GM21526 (cell line): ENCODE measurements around the gene TMEM114.

Experiments
- ATAC-seq: cut with Tn5 transposase; IDR thresholded peaks from one replicate; pipeline ENCODE4 v1.9.1; 2021; ENCODE audit warnings: moderate library complexity; ENCODE audit not compliant: unreplicated experiment, low FRiP score

TMEM114 gene

DNA sequence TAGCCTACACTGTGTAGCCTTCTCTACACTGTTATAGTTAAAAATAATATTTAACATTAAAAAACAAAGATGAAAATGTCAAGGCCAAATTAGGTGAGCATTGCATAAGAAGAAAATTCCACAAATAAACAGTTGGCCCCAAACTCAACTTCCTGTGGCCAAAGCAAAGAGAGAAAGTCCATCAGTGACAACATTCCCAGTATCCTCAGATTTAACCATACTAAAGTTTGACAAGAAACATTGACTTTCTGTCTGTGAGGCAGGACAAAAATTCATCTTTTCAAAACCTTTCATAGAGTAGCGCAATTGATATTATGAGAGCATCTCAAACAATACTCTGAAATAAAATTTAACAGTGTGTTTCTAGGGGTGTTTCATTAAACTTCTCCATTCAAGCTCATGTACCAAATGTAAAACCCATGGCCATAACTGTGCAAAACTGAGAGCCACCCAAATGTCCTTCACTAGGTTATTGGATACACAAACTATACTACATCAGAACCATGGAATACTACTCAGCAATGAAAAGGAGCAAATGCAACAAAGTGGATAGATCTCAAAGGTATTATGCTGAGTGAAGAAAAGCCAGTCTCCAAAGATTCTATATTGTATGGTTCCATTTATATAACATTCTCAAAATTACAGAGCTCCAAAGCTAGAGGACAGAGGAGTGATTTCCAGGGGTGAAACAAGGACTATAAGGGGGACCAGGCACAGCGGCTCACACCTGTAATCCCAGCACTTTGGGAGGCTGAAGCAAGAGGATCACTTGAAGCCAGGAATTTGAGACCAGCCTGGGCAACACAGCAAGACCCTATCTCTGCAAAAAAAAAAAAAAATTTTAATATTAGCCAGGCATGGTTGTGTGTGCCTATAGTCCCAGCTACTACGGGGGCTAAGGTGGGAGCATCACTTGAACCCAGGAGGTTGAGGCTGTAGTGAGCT is 38.7 kb downstream of the TMEM114 start:
- ATAC-seq = no peak

DNA sequence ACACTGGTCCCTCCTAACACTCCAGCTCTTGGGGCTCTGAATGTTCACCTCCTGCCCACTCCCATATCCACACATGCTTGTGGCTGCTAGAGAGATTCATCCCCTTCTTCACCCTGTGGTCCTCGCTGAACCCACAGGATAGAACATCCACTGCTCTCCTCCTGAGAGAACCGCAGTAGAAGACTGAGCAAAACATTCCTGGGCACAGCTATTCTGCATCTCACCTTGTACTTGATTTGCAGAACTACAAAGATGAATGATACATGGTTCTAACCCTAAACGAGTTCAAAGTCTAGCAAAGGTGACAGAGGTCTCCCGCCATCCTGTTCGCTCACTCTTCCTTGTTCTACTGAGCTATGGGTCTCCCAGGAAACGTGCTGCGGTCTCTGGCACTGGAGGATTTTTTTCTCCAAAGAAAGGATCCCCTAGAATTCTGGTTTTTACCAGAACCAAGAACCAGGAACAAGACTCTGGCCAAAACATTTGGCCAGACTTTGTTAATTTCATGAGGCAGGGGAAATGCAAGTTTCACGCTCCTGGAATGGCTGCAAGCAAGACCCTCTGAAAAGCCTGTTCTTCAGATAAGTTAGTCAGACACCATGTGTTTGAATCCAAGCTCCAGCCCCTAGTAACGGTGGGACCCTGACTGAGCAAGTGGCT is 39.5 kb downstream of the TMEM114 start:
- no peak for ATAC-seq

DNA sequence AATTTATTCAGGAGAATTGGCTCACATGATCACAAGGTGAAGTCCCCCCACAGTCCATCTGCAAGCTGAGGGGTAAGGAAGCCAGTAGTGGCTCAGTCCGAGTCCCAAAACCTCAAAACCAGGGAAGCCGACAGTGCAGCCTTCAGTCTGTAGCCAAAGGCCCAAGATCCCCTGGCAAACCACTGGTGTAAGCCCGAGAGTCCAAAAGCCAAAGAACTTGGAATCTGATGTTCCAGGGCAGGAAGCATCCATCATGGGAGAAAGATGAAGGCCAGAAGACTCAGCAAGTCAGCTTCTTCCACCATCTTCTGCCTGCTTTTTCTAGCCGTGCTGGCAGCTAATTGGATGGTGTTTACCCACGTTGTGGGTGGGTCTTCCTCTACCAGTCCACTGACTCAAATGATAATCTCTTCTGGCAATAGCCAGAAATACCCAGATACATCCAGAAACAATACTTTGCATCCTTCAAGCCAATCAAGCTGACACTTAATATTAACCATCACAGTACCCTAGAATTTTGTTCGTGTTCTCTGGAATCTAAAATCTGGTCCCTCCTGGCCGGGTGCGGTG is 40.4 kb downstream of the TMEM114 start:
- ATAC-seq = no peak

DNA sequence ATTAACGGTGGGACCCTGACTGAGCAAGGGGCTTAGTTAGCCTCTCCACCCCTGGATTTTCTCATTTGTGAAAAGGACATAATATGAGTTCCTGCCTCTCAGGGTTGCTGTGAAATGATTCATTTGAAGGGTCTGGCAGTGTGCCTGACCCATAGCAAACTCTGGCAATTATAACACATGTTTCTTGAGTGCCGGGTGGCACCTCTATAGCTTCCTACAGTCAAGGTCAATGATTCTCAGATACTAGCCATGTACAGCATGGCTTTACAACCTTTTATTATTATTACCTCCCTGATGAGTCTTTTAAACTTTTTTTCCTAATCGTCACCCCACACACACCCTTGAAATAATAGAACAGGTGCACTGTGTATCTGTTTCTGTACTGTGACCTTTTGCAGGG is 42.1 kb downstream of the TMEM114 start:
- no peak for ATAC-seq

DNA sequence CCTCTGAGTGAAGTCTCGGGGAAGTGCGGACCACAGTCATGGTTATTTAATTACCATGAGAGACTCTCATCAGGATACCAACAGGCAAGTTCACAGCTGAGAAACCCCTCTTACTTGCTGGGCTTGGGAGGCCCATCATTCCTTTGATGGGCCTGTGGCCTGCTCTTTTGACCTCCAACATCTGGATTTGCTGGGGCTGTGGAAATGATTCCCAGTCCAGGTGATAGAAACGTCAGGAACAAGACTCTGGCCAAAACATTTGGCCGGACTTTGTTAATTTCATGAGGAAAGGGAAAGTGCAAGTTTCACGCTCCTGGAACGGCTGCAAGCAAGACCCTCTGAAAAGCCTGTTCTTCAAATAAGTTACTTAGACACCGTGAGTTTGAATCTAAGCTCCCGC is 42.5 kb downstream of the TMEM114 start:
- ATAC-seq = no peak

DNA sequence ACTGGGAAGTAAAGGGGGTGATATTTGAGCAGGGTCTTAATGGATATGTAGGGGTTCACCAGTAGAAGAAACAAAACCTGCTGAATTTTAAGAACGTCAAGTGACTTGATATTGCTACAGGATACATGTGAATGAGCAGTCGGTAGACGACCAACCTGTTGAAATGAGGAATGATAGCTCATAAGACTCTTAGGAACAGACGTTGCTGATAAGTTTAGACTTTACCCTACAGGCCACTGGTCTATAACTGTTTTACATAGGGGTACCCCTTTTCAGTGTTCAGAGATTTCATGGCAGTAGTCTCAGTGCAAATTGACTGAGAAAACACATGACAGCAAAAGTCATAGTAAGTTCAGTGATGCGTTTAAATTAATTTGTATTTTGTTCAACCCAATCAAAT is 45.9 kb downstream of the TMEM114 start:
- ATAC-seq = no peak

DNA sequence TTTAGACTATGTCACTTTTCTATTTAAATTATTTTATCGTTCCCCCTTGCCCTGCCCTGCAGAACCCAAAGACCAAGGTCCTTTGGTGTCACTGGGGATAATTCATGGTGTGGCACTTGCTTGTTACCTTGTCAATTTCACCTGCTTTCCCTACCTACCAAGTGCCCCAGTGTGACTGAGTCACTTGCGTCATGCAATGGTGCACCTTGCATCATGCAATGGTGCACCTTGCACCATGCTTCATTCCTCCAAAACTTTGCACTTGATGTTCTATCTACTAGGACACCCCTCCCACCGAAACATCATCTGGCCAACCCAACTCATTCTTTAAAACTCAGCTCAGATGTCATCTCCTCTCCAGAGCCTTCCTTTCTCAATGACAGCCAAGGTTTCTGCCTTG is 47.1 kb downstream of the TMEM114 start:
- no peak for ATAC-seq

DNA sequence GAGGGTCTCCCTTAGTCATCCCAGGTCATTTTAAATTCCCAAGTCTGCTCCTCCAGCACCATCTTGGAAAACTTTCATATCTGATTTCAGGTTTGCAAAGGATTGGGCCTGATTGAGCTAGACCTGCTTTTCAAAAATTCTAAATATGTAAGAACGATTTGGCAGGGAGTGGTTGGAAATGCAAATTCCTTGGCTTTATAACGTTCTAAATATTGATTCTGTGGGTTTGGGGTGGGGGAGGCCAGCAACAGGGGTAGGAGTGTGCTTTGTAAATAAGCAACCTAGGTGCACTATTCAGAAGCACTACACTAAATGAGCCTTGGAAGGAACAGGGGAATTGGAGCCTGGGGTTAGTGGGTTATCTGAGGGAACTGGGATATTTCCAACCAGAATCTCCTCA is 47.9 kb downstream of the TMEM114 start:
- no peak for ATAC-seq

DNA sequence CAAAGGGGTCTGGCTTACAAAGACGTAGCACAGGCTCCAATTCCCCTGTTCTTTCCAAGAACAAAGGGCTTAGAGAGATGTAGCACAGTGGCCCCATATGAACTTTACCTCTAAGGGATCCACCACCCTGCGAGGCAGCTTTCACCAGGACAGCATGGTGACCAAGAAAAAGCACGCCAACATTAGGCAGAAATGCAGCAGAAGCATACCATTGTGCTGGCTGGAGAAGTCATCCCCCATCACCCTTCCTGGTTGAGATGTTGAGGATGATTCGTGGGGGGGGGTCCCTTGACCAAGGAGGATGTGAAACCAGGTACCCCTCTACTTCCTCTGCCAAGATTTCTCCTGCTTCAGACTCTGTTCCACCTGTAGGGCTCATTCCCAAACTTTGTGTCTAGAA is 48.4 kb downstream of the TMEM114 start:
- no peak for ATAC-seq

DNA sequence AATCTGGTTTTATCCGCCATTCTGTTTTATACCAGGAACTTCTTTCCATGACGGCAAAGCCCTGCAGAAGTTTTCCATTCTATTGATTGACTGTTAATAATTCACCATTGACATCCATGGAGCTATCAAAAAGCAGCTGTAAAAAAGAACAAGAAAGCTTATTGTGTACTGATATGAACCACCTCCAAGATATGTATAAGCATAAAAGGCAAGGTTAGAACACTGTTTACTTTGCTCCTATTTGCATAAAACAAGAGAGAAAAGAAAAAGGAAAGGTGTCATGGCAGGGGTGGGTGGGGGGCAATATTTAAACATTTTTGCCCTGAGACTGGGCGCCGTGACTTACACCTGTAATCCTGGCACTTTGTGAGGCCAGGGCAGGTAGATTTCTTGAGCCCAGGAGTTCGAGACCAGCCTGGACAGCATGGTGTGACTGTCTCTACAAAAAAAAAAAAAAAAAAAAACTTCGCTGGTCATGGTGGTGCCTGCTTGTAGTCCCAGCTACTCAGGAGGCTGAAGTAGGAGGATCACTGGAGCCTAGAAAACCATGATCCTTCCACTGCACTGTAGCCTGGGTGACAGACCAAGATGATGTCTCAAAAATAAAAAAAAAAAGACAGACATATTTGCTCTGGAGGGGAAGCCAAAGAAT is 52.5 kb downstream of the TMEM114 start:
- no peak for ATAC-seq

DNA sequence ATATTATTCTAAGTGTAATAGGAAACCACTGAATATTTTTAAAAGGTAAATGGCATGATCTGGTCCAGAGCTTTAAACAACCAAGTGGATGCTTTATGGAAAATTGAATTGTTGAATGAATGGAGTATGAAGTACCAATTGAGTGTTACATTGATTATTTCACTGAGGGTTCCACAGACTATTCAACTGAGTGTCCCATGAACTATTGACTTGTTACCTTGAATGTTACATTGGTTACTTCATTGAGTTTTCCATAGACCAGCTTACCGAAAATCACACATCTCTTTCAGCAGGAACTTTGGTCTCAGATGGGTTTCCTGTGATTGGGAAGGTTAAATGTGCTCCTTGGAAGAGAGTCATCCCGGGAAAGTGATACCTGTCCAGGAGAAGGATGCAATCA is 56.8 kb downstream of the TMEM114 start:
- ATAC-seq = no peak

DNA sequence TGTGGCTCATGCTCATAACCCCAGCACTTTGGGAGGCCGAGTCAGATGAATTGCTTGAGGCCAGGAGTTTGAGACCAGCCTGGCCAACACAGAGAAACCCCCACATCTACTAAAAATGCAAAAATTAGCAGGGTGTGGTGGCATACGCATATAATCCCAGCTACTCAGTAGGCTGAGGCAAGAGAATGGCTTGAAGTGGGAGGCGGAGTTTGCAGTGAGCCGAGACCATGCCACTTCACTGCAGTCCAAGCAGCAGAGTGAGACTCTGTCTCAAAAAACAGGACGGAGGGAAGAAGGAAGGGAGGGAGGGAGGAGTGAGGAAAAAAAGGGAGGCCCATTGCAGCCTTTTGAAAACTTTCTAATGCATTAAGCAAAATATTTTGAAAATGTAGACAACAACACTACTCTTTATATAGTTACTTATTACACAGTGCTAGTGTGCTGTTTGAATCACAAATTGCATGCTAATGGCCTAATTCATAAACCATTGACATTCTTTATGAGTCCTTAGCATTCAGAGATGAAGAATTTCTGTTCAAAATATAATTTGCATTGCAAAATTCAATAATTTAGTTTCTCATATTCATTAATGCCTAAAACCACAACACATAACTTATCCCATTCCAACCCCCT is 59.4 kb downstream of the TMEM114 start:
- no peak for ATAC-seq

DNA sequence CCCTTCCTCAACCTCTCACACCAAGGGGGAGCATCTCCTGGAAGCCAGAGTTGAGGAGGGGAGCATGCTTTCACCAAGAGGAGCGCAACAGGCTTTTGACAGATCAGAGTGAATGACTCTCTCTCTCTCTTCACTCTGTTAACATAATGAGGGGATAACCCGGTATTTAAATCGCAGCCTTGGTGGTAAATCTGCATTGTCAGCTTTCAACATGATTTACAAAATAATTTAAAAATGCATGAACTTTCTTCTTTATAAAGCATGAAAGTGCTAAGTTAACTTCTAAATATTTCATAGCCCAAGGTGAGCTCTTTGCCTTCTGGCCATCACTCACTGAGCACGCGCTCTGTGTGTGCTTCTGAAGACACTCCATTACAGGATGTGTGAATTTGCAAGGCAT is 61.8 kb downstream of the TMEM114 start:
- no peak for ATAC-seq

DNA sequence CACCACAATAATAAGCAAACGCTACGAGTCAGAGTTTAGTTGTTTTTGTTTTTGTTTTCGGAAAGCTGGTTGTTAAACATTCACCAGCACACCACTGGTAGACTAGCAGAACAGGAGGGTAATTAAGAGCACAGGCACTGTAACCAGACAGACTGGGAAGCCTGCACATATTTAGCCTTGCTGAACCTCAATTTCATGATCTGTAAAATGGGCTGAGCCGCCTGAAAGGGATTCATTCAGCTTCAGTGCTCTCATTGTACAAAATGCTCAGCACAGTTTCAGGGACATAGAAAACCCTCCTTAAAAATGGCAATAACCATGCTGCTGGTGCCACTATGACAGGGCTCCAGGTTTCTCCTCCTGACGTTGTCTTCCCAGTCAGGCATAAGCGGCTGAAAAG is 66.4 kb downstream of the TMEM114 start:
- no peak for ATAC-seq

DNA sequence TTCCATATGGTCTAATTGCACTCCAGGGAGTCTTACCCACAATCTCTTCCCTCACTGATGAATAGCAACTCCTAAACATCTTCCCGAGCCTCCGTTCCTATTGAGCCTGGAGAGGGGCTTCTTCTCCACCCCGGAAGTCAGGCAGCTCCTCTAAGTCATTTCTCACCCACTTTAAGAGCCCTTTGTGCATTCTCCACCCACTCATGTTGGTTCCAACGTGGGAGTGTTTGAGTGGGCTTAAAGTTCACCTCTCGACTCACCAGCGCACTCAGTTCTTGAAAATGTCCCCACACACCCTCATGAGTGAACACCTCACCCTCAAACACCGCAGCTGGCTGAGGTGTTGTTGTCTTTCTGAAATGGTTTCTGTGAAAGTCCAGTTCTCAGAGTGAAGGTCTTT is 67.6 kb downstream of the TMEM114 start:
- ATAC-seq = no peak

DNA sequence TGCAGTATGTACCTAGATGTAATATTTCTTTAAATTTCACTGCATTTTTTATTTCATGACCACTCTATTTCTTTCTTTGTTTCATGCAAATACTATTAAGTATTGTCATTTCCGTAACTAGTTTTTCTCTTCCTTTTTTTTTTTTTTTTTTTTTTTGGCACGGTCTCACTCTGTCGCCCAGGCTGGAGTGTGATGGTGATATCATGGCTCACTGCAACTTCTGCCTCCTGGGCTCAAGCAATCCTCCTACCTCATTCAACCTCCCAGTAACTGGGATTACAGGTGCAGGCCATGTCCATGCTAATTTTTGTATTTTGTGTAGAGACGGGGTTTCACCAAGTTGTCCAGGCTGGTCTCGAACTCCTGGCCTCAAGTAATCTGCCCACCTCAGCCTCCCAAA is 70.7 kb downstream of the TMEM114 start:
- ATAC-seq = no peak
